Stimulated activated CD4-positive, alpha-beta T cell treated with anti-CD3 and anti-CD28 coated beads, Interleukin-2, amount 100 ng/mL, for 4 hours (primary cell): Measurements from ENCODE around the gene MCM5.
A peak's percentile ranks its signal among the peaks of the same experiment; 100 is the strongest.

Source experiments
- DNase-seq: peaks from one replicate; pipeline ENCODE4 v3.0.0-alpha.2; 2020; ENCODE audit warnings: low read depth

MCM5 gene

GRCh38 chr22:35403356-35403755 lies 3.4 kb downstream of the MCM5 start:
- no peak for DNase-seq

GRCh38 chr22:35404176-35404575 lies 4.2 kb downstream of the MCM5 start:
- no peak for DNase-seq

- no peak for DNase-seq
These were observed 6.5 kb downstream of the MCM5 start for GRCh38 chr22:35406443-35406842.

- no peak for DNase-seq
These were observed 7.4 kb downstream of the MCM5 start for GRCh38 chr22:35407362-35407761.

- DNase-seq = no peak
These were observed 10.1 kb downstream of the MCM5 start for GRCh38 chr22:35409783-35410662.

GRCh38 chr22:35410663-35411034 lies 10.7 kb downstream of the MCM5 start:
- no peak for DNase-seq

- no peak for DNase-seq
These were observed 11.2 kb downstream of the MCM5 start for GRCh38 chr22:35411102-35411501.

- no peak for DNase-seq
These were observed 13.7 kb downstream of the MCM5 start for GRCh38 chr22:35413624-35414023.

- DNase-seq = no peak
These were observed 17.7 kb downstream of the MCM5 start for GRCh38 chr22:35417606-35418005.

- DNase-seq = no peak
These were observed 18.1 kb downstream of the MCM5 start for GRCh38 chr22:35418088-35418487.

GRCh38 chr22:35418731-35419130 lies 18.8 kb downstream of the MCM5 start:
- no peak for DNase-seq

GRCh38 chr22:35419756-35420155 lies 19.8 kb downstream of the MCM5 start:
- DNase-seq = no peak

- DNase-seq = no peak
These were observed 21.2 kb downstream of the MCM5 start for GRCh38 chr22:35421121-35421520.

GRCh38 chr22:35422145-35422544 lies 22.2 kb downstream of the MCM5 start:
- no peak for DNase-seq

- DNase-seq = no peak
These were observed 23.0 kb downstream of the MCM5 start for GRCh38 chr22:35422936-35423335.

- DNase-seq = no peak
These were observed 24.1 kb downstream of the MCM5 start for GRCh38 chr22:35424081-35424480.

GRCh38 chr22:35424761-35425160 lies 24.8 kb downstream of the MCM5 start:
- no peak for DNase-seq

GRCh38 chr22:35425546-35425945 lies 25.6 kb downstream of the MCM5 start:
- DNase-seq = no peak

GRCh38 chr22:35425971-35426800 lies 26.2 kb downstream of the MCM5 start:
- DNase-seq = no peak

GRCh38 chr22:35426801-35427140 lies 26.8 kb downstream of the MCM5 start:
- DNase-seq = no peak

GRCh38 chr22:35430897-35431322 lies 31.0 kb downstream of the MCM5 start:
- peak; percentile 39 for DNase-seq

- DNase-seq = no peak
These were observed 31.7 kb downstream of the MCM5 start for GRCh38 chr22:35431483-35432227.
